LoVo (cell line): ENCODE data around the gene IMP4.

Experiments
- DNase-seq: peaks from one replicate; pipeline ENCODE4 v3.0.0-alpha.2; 2016; ENCODE audit warnings: low spot score

The IMP4 gene

GRCh38 chr2:130357864-130358263, 15.2 kb downstream of the IMP4 start:
- DNase-seq, result no peak

GRCh38 chr2:130358420-130359350, 16.0 kb downstream of the IMP4 start:
- no peak for DNase-seq

- DNase-seq, result no peak
These were observed 16.8 kb downstream of the IMP4 start for GRCh38 chr2:130359466-130359865.

GRCh38 chr2:130363479-130363878, 20.8 kb downstream of the IMP4 start:
- DNase-seq, result no peak

- DNase-seq, result no peak
These were observed 22.4 kb downstream of the IMP4 start for GRCh38 chr2:130365075-130365474.

GRCh38 chr2:130365963-130366362, 23.3 kb downstream of the IMP4 start:
- DNase-seq, result no peak

GRCh38 chr2:130366720-130367119, 24.0 kb downstream of the IMP4 start:
- no peak for DNase-seq

GRCh38 chr2:130368786-130369185, 26.1 kb downstream of the IMP4 start:
- no peak for DNase-seq

GRCh38 chr2:130369311-130369964, 26.7 kb downstream of the IMP4 start:
- no peak for DNase-seq

GRCh38 chr2:130369965-130370341, 27.3 kb downstream of the IMP4 start:
- no peak for DNase-seq

- DNase-seq, result no peak
These were observed 27.8 kb downstream of the IMP4 start for GRCh38 chr2:130370490-130370889.

GRCh38 chr2:130371723-130372054, 29.0 kb downstream of the IMP4 start:
- no peak for DNase-seq

GRCh38 chr2:130372055-130372832, 29.5 kb downstream of the IMP4 start:
- DNase-seq, result peak; percentile 85

- DNase-seq, result no peak
These were observed 30.4 kb downstream of the IMP4 start for GRCh38 chr2:130372833-130373807.

GRCh38 chr2:130373808-130374365, 31.2 kb downstream of the IMP4 start:
- no peak for DNase-seq

- no peak for DNase-seq
These were observed 32.0 kb downstream of the IMP4 start for GRCh38 chr2:130374587-130375290.

- no peak for DNase-seq
These were observed 32.9 kb downstream of the IMP4 start for GRCh38 chr2:130375291-130376266.

GRCh38 chr2:130376433-130377293, 34.0 kb downstream of the IMP4 start:
- no peak for DNase-seq
